ENCODE data around the gene TMEM253.

GRCh38 chr14:21074398-21075272, 26.2 kb upstream of the TMEM253 start:
- TF ChIP-seq CTCF (conservative IDR thresholded peaks at IDR 0.05; ENCODE audit: low read depth, low read length): no peak
- no peak for TF ChIP-seq EZH2 (IDR thresholded peaks at IDR 0.05; ENCODE audit: borderline replicate concordance, low read depth, low read length, poor library complexity, severe bottlenecking)

Measured in A673 (cell line).